H1 (cell line): ENCODE measurements around the gene SH3GL1. TPM values are rescaled to one million over a fixed set of nuclear protein-coding genes. Genes with fewer than 3 reads are reported as not detected.

Source experiments
- CREB1 ChIP-seq: IDR thresholded peaks from 2 replicates; pipeline ENCODE4 v1.6.1; 2012; ENCODE audit warnings: inconsistent platforms
- GTF2F1 ChIP-seq: IDR thresholded peaks from 2 replicates; pipeline ENCODE4 v1.6.1; 2012; ENCODE audit warnings: low read depth, low read length, improper control_type of control experiment, borderline replicate concordance
- KDM4A ChIP-seq: IDR thresholded peaks from one replicate; pipeline ENCODE4 v1.7.1; 2012; ENCODE audit warnings: low read depth, mild to moderate bottlenecking, moderate library complexity, low read length, inconsistent platforms; ENCODE audit not compliant: severe bottlenecking
- POLR2A ChIP-seq, 2 experiments: IDR thresholded peaks; 1 replicate in 1 of 2; 2 replicates in 1 of 2; pipeline ENCODE4 v1.6.1; 2011; ENCODE audit warnings: low read depth in 2 of 2, low read length in 2 of 2, mild to moderate bottlenecking in 2 of 2; ENCODE audit errors: control extremely low read depth in 1 of 2
- RAD21 ChIP-seq, 2 experiments: IDR thresholded peaks in 1 of 2; conservative IDR thresholded peaks in 1 of 2; 2 replicates each; pipeline ENCODE4 v1.6.1; 2011; ENCODE audit warnings: low read depth in 2 of 2, low read length in 2 of 2, improper control_type of control experiment in 1 of 2, inconsistent platforms in 1 of 2, mild to moderate bottlenecking in 1 of 2, moderate library complexity in 1 of 2
- SP4 ChIP-seq: IDR thresholded peaks from 2 replicates; pipeline ENCODE4 v1.6.1; 2012; ENCODE audit warnings: low read length, inconsistent platforms
- polyA plus RNA-seq, 7 experiments: library from polyadenylated mRNA; depleted of rRNA in 3 of 7; stranded (reverse) in 5 of 7; unstranded in 2 of 7; fragments of >200 nt in 5 of 7; fragments of 200-250 nt in 2 of 7; gene quantifications; 1 replicate in 5 of 7; 2 replicates in 1 of 7; 4 replicates in 1 of 7; pipeline versions ENCODE4 v1.2.1 to v1.2.3, GENCODE V29; 2011 to 2013; ENCODE audit warnings: missing spikeins in 2 of 7, mixed read lengths in 2 of 7
- total RNA-seq: library from RNA; stranded (reverse); fragmentation: NEBNext Ultra II Directional; extraction: Animal tissue kit (Norgen Biotek cat#: 25700); gene quantifications from 2 replicates; pipeline ENCODE4 v1.2.1, GENCODE V29; 2021
- TF ChIP-seq, protein P1 (sequence below): fragments of 300-600 bp; sonication (generic); IDR thresholded peaks from 2 replicates; pipeline ENCODE4 v1.7.1; 2012; ENCODE audit warnings: low read length, moderate library complexity, mild to moderate bottlenecking, inconsistent platforms; ENCODE audit not compliant: insufficient replicate concordance

The SH3GL1 gene
- total and polyA plus RNA-seq, 2 of the 8 experiments (the other 6 are each of a cell fraction or from before 2014, with no cell fraction given) = 81.5 to 102 TPM

DNA sequence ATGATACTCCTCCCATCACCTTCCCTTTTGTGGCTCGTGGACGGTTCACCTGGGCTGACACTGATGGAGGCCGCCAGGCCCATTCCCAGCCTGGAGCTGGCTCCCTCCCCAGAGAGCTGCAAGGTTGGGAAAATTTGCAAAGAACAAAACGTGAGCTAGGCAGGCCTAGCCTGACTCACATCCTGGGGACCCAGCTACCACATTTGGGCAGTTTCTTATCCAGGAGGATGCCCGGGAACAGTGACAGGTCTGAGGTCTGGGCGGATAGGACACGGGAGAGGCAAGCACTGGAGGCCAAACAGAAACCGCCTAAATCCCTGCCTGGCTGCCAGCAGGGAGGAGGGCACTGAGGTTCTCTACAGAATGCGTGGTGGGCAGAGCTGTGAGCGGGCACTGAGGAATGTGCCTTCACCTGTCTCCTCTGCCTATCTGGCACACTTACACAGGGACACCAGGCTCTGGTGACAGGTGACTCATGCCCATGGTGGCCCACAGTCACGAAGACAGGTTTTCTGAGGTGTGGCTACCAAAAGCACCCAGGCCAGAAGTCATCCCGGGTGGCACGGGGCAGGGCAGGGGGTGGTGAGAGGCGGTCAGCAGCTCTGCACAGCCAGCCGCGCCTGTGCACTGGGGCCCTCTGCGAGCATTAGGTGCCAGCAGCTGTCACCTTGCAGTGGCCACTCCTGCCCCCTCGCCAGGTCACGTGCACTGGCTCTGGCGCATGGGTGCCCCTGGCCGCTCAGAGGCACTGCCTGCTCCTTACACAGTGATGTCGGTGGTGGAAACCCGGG lies 23.2 kb downstream of the SH3GL1 start (continued):
- TF ChIP-seq, protein P1, sequence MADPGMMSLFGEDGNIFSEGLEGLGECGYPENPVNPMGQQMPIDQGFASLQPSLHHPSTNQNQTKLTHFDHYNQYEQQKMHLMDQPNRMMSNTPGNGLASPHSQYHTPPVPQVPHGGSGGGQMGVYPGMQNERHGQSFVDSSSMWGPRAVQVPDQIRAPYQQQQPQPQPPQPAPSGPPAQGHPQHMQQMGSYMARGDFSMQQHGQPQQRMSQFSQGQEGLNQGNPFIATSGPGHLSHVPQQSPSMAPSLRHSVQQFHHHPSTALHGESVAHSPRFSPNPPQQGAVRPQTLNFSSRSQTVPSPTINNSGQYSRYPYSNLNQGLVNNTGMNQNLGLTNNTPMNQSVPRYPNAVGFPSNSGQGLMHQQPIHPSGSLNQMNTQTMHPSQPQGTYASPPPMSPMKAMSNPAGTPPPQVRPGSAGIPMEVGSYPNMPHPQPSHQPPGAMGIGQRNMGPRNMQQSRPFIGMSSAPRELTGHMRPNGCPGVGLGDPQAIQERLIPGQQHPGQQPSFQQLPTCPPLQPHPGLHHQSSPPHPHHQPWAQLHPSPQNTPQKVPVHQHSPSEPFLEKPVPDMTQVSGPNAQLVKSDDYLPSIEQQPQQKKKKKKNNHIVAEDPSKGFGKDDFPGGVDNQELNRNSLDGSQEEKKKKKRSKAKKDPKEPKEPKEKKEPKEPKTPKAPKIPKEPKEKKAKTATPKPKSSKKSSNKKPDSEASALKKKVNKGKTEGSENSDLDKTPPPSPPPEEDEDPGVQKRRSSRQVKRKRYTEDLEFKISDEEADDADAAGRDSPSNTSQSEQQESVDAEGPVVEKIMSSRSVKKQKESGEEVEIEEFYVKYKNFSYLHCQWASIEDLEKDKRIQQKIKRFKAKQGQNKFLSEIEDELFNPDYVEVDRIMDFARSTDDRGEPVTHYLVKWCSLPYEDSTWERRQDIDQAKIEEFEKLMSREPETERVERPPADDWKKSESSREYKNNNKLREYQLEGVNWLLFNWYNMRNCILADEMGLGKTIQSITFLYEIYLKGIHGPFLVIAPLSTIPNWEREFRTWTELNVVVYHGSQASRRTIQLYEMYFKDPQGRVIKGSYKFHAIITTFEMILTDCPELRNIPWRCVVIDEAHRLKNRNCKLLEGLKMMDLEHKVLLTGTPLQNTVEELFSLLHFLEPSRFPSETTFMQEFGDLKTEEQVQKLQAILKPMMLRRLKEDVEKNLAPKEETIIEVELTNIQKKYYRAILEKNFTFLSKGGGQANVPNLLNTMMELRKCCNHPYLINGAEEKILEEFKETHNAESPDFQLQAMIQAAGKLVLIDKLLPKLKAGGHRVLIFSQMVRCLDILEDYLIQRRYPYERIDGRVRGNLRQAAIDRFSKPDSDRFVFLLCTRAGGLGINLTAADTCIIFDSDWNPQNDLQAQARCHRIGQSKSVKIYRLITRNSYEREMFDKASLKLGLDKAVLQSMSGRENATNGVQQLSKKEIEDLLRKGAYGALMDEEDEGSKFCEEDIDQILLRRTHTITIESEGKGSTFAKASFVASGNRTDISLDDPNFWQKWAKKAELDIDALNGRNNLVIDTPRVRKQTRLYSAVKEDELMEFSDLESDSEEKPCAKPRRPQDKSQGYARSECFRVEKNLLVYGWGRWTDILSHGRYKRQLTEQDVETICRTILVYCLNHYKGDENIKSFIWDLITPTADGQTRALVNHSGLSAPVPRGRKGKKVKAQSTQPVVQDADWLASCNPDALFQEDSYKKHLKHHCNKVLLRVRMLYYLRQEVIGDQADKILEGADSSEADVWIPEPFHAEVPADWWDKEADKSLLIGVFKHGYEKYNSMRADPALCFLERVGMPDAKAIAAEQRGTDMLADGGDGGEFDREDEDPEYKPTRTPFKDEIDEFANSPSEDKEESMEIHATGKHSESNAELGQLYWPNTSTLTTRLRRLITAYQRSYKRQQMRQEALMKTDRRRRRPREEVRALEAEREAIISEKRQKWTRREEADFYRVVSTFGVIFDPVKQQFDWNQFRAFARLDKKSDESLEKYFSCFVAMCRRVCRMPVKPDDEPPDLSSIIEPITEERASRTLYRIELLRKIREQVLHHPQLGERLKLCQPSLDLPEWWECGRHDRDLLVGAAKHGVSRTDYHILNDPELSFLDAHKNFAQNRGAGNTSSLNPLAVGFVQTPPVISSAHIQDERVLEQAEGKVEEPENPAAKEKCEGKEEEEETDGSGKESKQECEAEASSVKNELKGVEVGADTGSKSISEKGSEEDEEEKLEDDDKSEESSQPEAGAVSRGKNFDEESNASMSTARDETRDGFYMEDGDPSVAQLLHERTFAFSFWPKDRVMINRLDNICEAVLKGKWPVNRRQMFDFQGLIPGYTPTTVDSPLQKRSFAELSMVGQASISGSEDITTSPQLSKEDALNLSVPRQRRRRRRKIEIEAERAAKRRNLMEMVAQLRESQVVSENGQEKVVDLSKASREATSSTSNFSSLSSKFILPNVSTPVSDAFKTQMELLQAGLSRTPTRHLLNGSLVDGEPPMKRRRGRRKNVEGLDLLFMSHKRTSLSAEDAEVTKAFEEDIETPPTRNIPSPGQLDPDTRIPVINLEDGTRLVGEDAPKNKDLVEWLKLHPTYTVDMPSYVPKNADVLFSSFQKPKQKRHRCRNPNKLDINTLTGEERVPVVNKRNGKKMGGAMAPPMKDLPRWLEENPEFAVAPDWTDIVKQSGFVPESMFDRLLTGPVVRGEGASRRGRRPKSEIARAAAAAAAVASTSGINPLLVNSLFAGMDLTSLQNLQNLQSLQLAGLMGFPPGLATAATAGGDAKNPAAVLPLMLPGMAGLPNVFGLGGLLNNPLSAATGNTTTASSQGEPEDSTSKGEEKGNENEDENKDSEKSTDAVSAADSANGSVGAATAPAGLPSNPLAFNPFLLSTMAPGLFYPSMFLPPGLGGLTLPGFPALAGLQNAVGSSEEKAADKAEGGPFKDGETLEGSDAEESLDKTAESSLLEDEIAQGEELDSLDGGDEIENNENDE = no peak
- TF ChIP-seq CREB1 = no peak
- no peak for TF ChIP-seq RAD21 (IDR thresholded peaks at IDR 0.05 in 1 of 2, conservative IDR thresholded peaks at IDR 0.05 in 1 of 2; ENCODE audit: low read depth in 2 of 2, low read length in 2 of 2)
- TF ChIP-seq SP4 = no peak
- no peak for TF ChIP-seq POLR2A (IDR thresholded peaks at IDR 0.05; ENCODE audit: control extremely low read depth in 1 of 2, low read depth in 2 of 2, low read length in 2 of 2)
- no peak for TF ChIP-seq KDM4A
- no peak for TF ChIP-seq GTF2F1
